Limb (tissue), 2 donors: ENCODE results near the gene COLEC12.

ENCODE experiments used
- DNase-seq, 2 donors: peaks; one replicate each; pipeline ENCODE4 v3.0.0-alpha.2; 2016; ENCODE audit errors: extremely low spot score in 2 of 2

The COLEC12 gene

GRCh38 chr18:446941-447560 is 53.5 kb downstream of the COLEC12 start:
- no peak for DNase-seq

- no peak for DNase-seq
Observed at GRCh38 chr18:445055-445454, 55.4 kb downstream of the COLEC12 start.

- no peak for DNase-seq
Observed at GRCh38 chr18:438571-438970, 61.9 kb downstream of the COLEC12 start.

GRCh38 chr18:435940-436339 is 64.6 kb downstream of the COLEC12 start:
- DNase-seq: no peak

- DNase-seq: peak in 1 of 2 donors; percentile 74
Observed at GRCh38 chr18:434410-434809, 66.1 kb downstream of the COLEC12 start.

GRCh38 chr18:433960-434359 is 66.5 kb downstream of the COLEC12 start:
- DNase-seq: no peak

- no peak for DNase-seq
Observed at GRCh38 chr18:433298-433697, 67.2 kb downstream of the COLEC12 start.

GRCh38 chr18:432791-433190 is 67.7 kb downstream of the COLEC12 start:
- DNase-seq: no peak

GRCh38 chr18:429030-429429 is 71.5 kb downstream of the COLEC12 start:
- no peak for DNase-seq

GRCh38 chr18:427005-427404 is 73.5 kb downstream of the COLEC12 start:
- DNase-seq: no peak

GRCh38 chr18:425106-425745 is 75.3 kb downstream of the COLEC12 start:
- DNase-seq: no peak

GRCh38 chr18:424668-425067 is 75.8 kb downstream of the COLEC12 start:
- DNase-seq: no peak

GRCh38 chr18:424071-424661 is 76.3 kb downstream of the COLEC12 start:
- DNase-seq: peak in 1 of 2 donors; percentile 68

GRCh38 chr18:422966-423365 is 77.5 kb downstream of the COLEC12 start:
- DNase-seq: no peak

GRCh38 chr18:421247-422155 is 79.0 kb downstream of the COLEC12 start:
- DNase-seq: no peak

- DNase-seq: no peak
Observed at GRCh38 chr18:420661-421246, 79.7 kb downstream of the COLEC12 start.

GRCh38 chr18:419541-420175 is 80.8 kb downstream of the COLEC12 start:
- no peak for DNase-seq

GRCh38 chr18:417495-417894 is 83.0 kb downstream of the COLEC12 start:
- DNase-seq: no peak

GRCh38 chr18:416930-417329 is 83.6 kb downstream of the COLEC12 start:
- DNase-seq: no peak

- DNase-seq: no peak
Observed at GRCh38 chr18:415617-416612, 84.6 kb downstream of the COLEC12 start.
